ENCODE data around the gene SEC24D.

The SEC24D gene

GRCh38 chr4:118839221-118839927 is 3.4 kb upstream of the SEC24D start:
- no peak for DNase-seq

DNA sequence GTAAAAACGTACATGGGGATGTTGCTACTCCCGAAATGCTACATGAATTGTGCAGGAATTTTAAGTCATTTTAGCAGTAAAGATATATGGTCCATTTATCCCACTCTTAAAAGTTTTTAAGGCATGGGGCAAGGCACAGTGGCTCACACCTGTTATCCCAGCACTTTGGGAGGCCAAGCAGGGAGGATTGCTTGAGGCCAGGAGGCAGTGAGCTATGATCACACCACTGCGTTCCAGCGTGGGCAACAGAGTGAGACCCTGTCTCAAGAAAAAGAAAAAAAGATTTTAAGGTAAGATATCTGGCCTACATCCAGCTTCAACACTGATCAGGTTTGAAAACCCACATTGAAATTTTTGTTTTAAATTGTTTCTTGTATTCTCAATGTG is 1.2 kb upstream of the SEC24D start:
- no peak for DNase-seq

- peak; percentile 37 to 42 for DNase-seq
These were observed 585 bp upstream of the SEC24D start for GRCh38 chr4:118836301-118837120.

DNA sequence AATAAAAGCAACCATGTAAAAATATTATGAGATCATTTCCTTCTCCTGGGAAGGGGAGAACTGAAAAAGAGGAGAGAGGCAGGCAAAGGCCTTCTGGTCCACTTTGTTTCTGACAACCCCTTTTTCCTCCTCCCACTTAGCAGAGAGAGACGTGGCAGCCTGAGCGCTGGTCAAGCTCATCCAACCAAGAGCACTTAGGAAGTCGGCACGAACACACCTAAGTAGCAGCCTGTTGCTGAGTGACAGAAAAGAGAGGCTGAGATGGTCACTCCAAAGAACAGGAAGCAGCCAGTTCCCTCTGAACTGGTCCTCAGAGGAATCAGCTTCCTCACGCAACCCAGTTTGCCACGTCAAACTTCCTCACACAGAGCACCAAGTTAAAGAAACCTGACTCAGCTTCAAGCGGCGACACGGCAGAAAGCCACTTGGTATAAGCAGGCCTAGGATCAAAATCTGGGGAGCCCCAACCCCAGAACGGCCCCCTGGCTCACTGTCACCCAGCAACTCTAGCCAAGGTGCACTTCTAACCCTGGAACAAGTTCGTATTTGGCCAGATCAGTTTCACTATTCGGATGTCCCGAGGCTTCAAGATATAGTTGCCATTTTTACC is 861 bp downstream of the SEC24D start:
- DNase-seq: peak; percentile 71 to 77

DNA sequence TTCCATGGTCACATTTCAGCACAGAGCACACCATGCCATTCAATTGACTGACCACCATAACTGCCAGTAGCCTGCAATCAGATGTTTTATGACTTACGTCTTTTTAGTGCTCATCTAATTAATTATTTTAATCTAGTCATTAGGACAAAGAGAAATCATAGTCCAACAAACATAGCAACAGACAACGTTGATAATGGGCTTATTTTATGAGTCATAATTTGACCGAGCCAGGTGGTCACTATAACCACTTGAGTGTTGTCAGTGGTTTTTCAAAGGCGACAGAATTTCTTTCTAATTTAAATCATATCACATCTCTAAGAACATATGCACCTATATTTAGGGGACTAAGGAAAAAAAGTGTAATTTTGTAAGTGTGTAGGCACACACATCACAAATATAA is 1.9 kb downstream of the SEC24D start:
- DNase-seq: no peak

GRCh38 chr4:118833192-118833820 is 2.6 kb downstream of the SEC24D start:
- no peak for DNase-seq

DNA sequence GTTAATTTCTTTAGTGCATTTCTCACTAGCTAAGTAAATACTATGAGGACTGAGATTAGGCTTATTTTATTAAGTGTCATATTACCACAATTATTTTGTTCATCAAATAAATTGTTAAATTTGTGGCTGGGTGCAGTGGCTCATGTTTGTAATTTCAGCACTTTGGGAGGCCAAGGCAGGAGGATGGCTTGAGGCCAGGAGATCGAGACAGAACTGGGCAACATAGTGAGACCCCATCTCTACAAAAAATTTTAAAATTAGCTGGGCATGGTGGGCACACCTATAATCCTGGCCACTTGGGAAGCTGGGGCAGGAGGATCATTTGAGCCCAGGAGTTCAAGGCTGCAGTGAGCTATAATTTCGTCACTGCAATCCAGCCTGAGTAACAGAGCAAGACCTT is 6.8 kb downstream of the SEC24D start:
- DNase-seq: no peak

DNA sequence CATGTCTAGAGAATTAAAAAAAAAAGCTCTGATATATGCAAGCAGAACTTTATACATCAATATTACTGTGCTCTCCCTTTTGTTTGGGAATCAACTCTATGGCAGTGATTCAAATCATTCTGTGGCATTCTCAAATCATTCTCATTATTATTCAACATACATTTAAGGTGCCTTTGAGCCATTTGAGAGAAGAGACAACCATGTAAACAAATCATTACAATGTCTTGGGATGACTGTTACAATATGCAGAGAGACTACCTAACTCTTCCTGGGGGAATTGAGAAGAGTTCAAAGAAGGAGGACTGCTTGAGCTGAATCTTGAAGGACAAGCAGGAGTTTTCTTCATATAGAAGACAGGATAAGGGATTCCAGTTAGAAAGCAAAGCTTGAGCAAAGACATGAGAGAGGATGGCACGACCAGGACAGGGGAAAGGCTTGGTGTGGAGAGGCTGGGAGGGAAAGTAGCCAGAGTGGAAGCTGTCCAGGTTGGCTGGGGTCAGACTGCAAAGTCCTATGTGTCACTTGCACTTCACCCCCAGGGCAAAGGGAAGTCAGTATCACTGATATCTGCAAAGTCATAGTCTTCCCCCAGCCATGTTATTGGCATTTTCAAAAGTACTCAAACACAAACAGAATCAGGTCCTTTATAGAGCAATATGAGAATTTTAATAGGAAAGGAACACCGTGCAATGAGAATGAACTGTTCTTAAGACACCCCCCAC is 9.0 kb downstream of the SEC24D start:
- peak; percentile 16 to 26 for DNase-seq

GRCh38 chr4:118825799-118826198 is 10.1 kb downstream of the SEC24D start:
- no peak for DNase-seq

DNA sequence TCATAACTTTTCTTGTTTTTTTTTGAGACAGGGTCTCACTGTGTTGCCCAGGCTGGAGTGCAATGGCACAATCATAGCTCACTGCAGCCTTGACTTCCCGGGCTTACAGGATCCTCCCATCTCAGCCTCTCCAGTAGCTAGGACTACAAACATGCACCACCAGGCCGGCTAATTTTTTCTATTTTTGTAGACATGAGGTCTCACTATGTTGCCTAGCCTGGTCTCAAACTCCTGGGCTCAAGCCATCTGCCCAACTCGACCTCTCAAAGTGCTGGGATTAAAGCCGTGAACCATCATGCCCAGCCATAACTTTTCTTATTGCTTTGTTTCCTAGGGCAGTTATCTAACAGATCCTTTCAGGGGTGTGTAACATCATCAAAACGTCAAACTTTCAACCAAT is 11.8 kb downstream of the SEC24D start:
- no peak for DNase-seq

DNA sequence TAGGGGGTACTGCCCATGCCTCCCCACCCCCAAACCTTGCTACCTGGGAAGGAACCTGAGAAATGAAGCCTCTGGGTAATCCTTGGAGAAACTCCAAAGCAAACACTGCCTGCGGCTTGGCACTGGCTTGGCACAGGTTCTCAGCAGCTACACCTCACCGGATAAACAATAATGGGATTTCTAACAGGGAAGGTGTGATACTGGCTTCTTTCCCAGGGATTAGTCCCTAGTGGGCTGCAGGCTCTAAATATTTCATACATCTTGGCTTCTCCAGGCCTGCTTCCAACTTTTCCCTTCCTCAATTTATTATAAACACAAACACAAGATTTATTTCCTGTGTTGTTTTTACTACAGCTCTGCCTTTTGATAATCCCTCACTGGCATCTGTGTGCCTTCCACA is 12.5 kb downstream of the SEC24D start:
- DNase-seq: no peak

GRCh38 chr4:118821590-118822293 is 14.2 kb downstream of the SEC24D start:
- no peak for DNase-seq

DNA sequence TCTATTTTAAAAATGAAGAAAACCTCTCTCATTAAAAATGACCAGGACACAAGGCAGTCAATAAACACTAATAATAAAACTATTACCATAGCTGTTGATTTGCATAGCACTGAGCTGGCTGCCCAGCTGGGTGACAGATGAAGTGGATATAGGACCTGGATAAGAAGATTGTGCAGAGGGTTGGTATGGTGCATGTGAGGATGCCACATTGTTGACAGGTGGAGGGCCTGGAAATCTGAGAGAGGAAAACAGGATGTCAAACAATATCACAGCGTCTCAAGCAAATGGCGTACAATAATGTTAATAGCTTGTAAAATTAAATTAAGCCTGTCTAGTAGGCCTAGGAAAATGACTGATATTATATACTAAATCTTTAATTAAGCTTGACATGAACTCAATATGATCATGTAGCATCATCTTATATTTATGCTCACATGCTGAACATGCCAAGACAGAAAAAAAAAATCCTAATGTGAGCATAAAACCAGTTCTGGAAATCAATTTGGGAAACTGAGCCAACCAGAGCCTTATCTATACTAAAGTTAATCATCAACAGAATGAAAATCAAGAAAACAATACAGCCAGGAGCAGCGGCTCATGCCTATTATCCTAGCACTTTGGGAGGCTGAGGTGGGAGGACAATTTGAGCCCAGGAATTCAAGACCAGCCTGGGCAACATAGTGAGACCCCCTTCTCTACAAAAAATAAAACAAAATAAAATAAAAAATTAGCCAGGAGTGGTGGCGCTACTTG is 18.6 kb downstream of the SEC24D start:
- DNase-seq: no peak

GRCh38 chr4:118816538-118817177 is 19.3 kb downstream of the SEC24D start:
- DNase-seq: no peak

DNA sequence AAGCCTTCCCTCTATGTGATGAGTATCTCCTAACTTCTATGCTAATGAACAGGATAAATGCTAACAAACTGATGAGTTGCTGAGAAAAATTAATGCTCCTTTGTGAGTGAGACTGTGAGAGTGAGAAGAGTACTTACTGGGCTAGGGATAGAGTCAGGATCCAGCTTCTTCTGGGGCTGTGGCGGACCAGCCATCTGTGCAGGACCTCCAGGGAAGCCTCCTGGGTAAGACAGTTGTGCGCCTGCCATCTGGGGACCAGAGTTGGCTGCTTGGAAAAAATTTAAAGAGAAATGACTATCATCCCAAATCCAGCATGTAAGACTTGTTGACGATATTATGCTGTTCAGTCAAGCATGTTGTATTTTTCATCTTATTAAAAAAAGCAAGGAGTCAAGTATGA is 21.0 kb downstream of the SEC24D start:
- DNase-seq: no peak

- DNase-seq: no peak
These were observed 21.9 kb downstream of the SEC24D start for GRCh38 chr4:118814058-118814457.

GRCh38 chr4:118813561-118813960 is 22.4 kb downstream of the SEC24D start:
- no peak for DNase-seq

- DNase-seq: no peak
These were observed 24.1 kb downstream of the SEC24D start for GRCh38 chr4:118811832-118812231.

- DNase-seq: peak in 1 of 2 experiments; percentile 30
These were observed 24.7 kb downstream of the SEC24D start for GRCh38 chr4:118810991-118811764.

DNA sequence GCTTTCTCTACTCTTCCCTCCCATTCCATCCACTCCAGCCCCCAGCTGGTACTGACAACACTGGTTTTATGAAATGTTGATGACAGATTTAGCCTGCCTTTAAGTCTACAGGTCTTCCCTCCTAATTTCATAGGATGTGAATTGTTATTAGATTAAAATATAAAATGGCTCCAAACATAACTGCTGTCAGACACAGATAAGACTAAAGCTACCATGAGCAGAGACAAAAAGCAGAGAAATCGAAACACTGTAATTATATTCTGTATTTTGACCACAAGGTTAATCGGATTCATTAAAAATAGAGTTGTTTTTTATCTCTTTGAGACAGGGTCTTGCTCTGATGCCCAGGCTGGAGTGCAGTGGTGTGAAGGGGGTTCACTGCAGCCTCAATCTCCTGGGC is 28.3 kb downstream of the SEC24D start:
- DNase-seq: no peak

All from AML-193 (cell line).